H1 (cell line): Measurements from ENCODE around the gene OOSP3. TPM values are rescaled to one million over a fixed set of nuclear protein-coding genes. Genes with fewer than 3 reads are reported as not detected.

Experiments
- CTCF ChIA-PET: fragments of 300-600 bp; sonication (Branson Sonifier 250); formaldehyde crosslinking; loops from one replicate; lab custom pipeline; 2021; ENCODE audit not compliant: partially characterized antibody; lab: Charles Lee
- POLR2A ChIA-PET: fragments of 300-600 bp; sonication (Branson Sonifier 250); formaldehyde crosslinking; loops from one replicate; lab custom pipeline; 2021; ENCODE audit warnings: inconsistent platforms; ENCODE audit not compliant: partially characterized antibody; lab: Charles Lee
- DNase-seq, 2 experiments: peaks; one replicate each; pipeline versions ENCODE4 v3.0.0 to v3.0.0-alpha.2; 2010 to 2022; ENCODE audit warnings: low spot score in 2 of 2, low read depth in 1 of 2, mixed read lengths in 1 of 2
- FAIRE-seq: peaks from 2 replicates; lab custom pipeline; 2011; peaks lifted over from hg19 to GRCh38; lab: Jason Lieb, UNC
- H2AFZ ChIP-seq: 2 replicates; pipeline ENCODE4 v1.8.1; 2012; ENCODE audit warnings: low read length, inconsistent platforms
- H2AK5ac ChIP-seq: 2 replicates; pipeline ENCODE4 v1.6.1; 2013; ENCODE audit warnings: low read depth, low read length
- H2BK120ac ChIP-seq: replicated peaks from 2 replicates; pipeline ENCODE3; 2013; ENCODE audit warnings: low read depth, low read length, inconsistent platforms
- H2BK12ac ChIP-seq: 2 replicates; pipeline ENCODE4 v1.6.1; 2013; ENCODE audit warnings: low read depth, low read length
- H2BK15ac ChIP-seq: 2 replicates; pipeline ENCODE4 v1.6.1; 2013; ENCODE audit warnings: low read length
- H2BK20ac ChIP-seq: 2 replicates; pipeline ENCODE4 v1.6.1; 2013; ENCODE audit warnings: low read length
- H2BK5ac ChIP-seq: 2 replicates; pipeline ENCODE4 v1.6.1; 2013; ENCODE audit warnings: low read depth, low read length
- H3K14ac ChIP-seq: 2 replicates; pipeline ENCODE4 v1.6.1; 2013; ENCODE audit warnings: inconsistent platforms; ENCODE audit not compliant: insufficient read length
- H3K18ac ChIP-seq: 2 replicates; pipeline ENCODE4 v1.6.1; 2013; ENCODE audit warnings: low read length; ENCODE audit errors: extremely low read depth
- H3K23ac ChIP-seq: 2 replicates; pipeline ENCODE4 v1.6.1; 2013; ENCODE audit warnings: inconsistent platforms; ENCODE audit not compliant: insufficient read length
- H3K23me2 ChIP-seq: 2 replicates; pipeline ENCODE4 v1.6.1; 2013; ENCODE audit warnings: low read depth, low read length
- H3K27ac ChIP-seq: 2 replicates; pipeline ENCODE4 v1.6.1; 2011; ENCODE audit warnings: low read depth, low read length, inconsistent platforms
- H3K27me3 ChIP-seq, 4 experiments: replicated peaks in 1 of 4; 1 replicate in 1 of 4; 2 replicates in 3 of 4; pipeline versions ENCODE4 v1.6.1 to v1.8.1; 2011 to 2013; ENCODE audit warnings: low read length in 3 of 4, mild to moderate bottlenecking in 3 of 4, inconsistent platforms in 2 of 4, mixed read lengths in 2 of 4, moderate library complexity in 1 of 4; ENCODE audit not compliant: control insufficient read depth in 3 of 4, insufficient read depth in 3 of 4; ENCODE audit errors: extremely low read depth in 1 of 4
- H3K36me3 ChIP-seq, 4 experiments: 2 replicates each; pipeline versions ENCODE4 v1.6.1 to v1.8.1; 2011 to 2013; ENCODE audit warnings: mild to moderate bottlenecking in 4 of 4, low read length in 3 of 4, moderate library complexity in 2 of 4, control low read depth in 1 of 4, inconsistent platforms in 1 of 4; ENCODE audit not compliant: insufficient read depth in 4 of 4, control insufficient read depth in 2 of 4
- H3K4ac ChIP-seq: replicated peaks from 2 replicates; pipeline ENCODE3; 2013; ENCODE audit warnings: low read length, low read depth, mixed read lengths, inconsistent platforms; ENCODE audit not compliant: insufficient read length
- H3K4me1 ChIP-seq, 4 experiments: replicated peaks in 1 of 4; 1 replicate in 1 of 4; 2 replicates in 3 of 4; pipeline versions ENCODE4 v1.6.1 to v1.8.1; 2011 to 2013; ENCODE audit warnings: low read length in 3 of 4, inconsistent platforms in 2 of 4, mixed read lengths in 1 of 4; ENCODE audit not compliant: insufficient read depth in 4 of 4, control insufficient read depth in 3 of 4
- H3K4me2 ChIP-seq, 2 experiments: 2 replicates each; pipeline versions ENCODE4 v1.6.1 to v1.8.1; 2011 to 2013; ENCODE audit warnings: low read depth in 2 of 2, low read length in 2 of 2, control low read depth in 1 of 2, inconsistent platforms in 1 of 2, mild to moderate bottlenecking in 1 of 2; ENCODE audit not compliant: insufficient read depth in 1 of 2
- H3K4me3 ChIP-seq, 4 experiments: fragments of 200-600, 300-600 bp in 1 of 4; sonication (generic), shearing (Covaris generic), sonication (Bioruptor Twin) in 1 of 4; 2 replicates each; pipeline versions ENCODE4 v1.5.1 to v1.8.1; 2011 to 2016; ENCODE audit warnings: low read length in 4 of 4, low read depth in 3 of 4, control low read depth in 2 of 4, inconsistent platforms in 2 of 4, mild to moderate bottlenecking in 2 of 4, mixed read lengths in 1 of 4, moderate library complexity in 1 of 4; ENCODE audit not compliant: insufficient read depth in 2 of 4; ENCODE audit errors: extremely low read depth in 1 of 4
- H3K56ac ChIP-seq: replicated peaks from 2 replicates; pipeline ENCODE3; 2013; ENCODE audit warnings: low read depth, mild to moderate bottlenecking, mixed read lengths, low read length, inconsistent platforms; ENCODE audit not compliant: insufficient read length
- H3K79me1 ChIP-seq: 2 replicates; pipeline ENCODE4 v1.6.1; 2013; ENCODE audit warnings: low read depth, low read length, control low read depth
- H3K79me2 ChIP-seq, 2 experiments: 2 replicates each; pipeline versions ENCODE4 v1.6.1 to v1.8.1; 2012 to 2013; ENCODE audit warnings: low read length in 2 of 2, mild to moderate bottlenecking in 2 of 2, inconsistent platforms in 1 of 2; ENCODE audit not compliant: insufficient read depth in 2 of 2, control insufficient read depth in 1 of 2
- H3K9ac ChIP-seq, 4 experiments: replicated peaks in 1 of 4; 1 replicate in 1 of 4; 2 replicates in 3 of 4; pipeline versions ENCODE4 v1.6.1 to v1.8.1; 2011 to 2013; ENCODE audit warnings: low read depth in 3 of 4, low read length in 3 of 4, control low read depth in 2 of 4, mild to moderate bottlenecking in 2 of 4, moderate library complexity in 2 of 4, inconsistent platforms in 1 of 4; ENCODE audit errors: extremely low read depth in 1 of 4
- H3K9me3 ChIP-seq, 2 experiments: 2 replicates each; pipeline versions ENCODE4 v1.6.1 to v1.8.1; 2012 to 2013; ENCODE audit warnings: mild to moderate bottlenecking in 2 of 2, moderate library complexity in 2 of 2, control low read depth in 1 of 2, inconsistent platforms in 1 of 2, low read depth in 1 of 2, low read length in 1 of 2, mixed read lengths in 1 of 2; ENCODE audit not compliant: insufficient read depth in 2 of 2
- H4K20me1 ChIP-seq, 2 experiments: replicated peaks in 1 of 2; 2 replicates each; pipeline versions ENCODE3 to v1.8.1; 2011 to 2013; ENCODE audit warnings: inconsistent platforms in 2 of 2, low read length in 2 of 2, mild to moderate bottlenecking in 1 of 2; ENCODE audit not compliant: insufficient read depth in 2 of 2, control insufficient read depth in 1 of 2
- H4K5ac ChIP-seq: 2 replicates; pipeline ENCODE4 v1.6.1; 2013; ENCODE audit warnings: low read length, low read depth, mixed read lengths, inconsistent platforms; ENCODE audit not compliant: insufficient read length
- H4K8ac ChIP-seq: 2 replicates; pipeline ENCODE4 v1.8.0; 2013; ENCODE audit warnings: mild to moderate bottlenecking, moderate library complexity, low read length, inconsistent platforms; ENCODE audit not compliant: insufficient read depth; ENCODE audit errors: extremely low read depth
- H4K91ac ChIP-seq: replicated peaks from 2 replicates; pipeline ENCODE3; 2013; ENCODE audit warnings: low read length, mixed read lengths, inconsistent platforms; ENCODE audit not compliant: insufficient read length
- ASH2L ChIP-seq: fragments of 200-600, 300-600 bp; sonication (generic); IDR thresholded peaks from one replicate; pipeline ENCODE4 v1.7.1; 2017; ENCODE audit warnings: low read length
- CEBPB ChIP-seq: IDR thresholded peaks from 2 replicates; pipeline ENCODE4 v1.6.1; 2012; ENCODE audit warnings: low read depth, low read length
- CHD2 ChIP-seq: IDR thresholded peaks from 2 replicates; pipeline ENCODE4 v1.6.1; 2012; ENCODE audit warnings: low read length, improper control_type of control experiment
- EGR1 ChIP-seq: IDR thresholded peaks from 2 replicates; pipeline ENCODE4 v1.6.1; 2011; ENCODE audit warnings: low read depth, low read length, borderline replicate concordance
- EP300 ChIP-seq, 2 experiments: IDR thresholded peaks; 1 replicate in 1 of 2; 2 replicates in 1 of 2; pipeline ENCODE4 v1.6.1; 2011 to 2012; ENCODE audit warnings: low read depth in 2 of 2, low read length in 2 of 2, mild to moderate bottlenecking in 2 of 2, borderline replicate concordance in 1 of 2, inconsistent platforms in 1 of 2, moderate library complexity in 1 of 2
- EZH2 ChIP-seq: fragments of 200-600 bp; sonication (generic); IDR thresholded peaks from 2 replicates; pipeline ENCODE4 v1.7.1; 2012; ENCODE audit warnings: low read depth, mild to moderate bottlenecking, moderate library complexity, low read length, inconsistent platforms; ENCODE audit not compliant: severe bottlenecking
- GABPA ChIP-seq: IDR thresholded peaks from 2 replicates; pipeline ENCODE4 v1.6.1; 2011; ENCODE audit warnings: mild to moderate bottlenecking, low read length, moderate library complexity, borderline replicate concordance; ENCODE audit not compliant: insufficient read depth
- GTF2F1 ChIP-seq: IDR thresholded peaks from 2 replicates; pipeline ENCODE4 v1.6.1; 2012; ENCODE audit warnings: low read depth, low read length, improper control_type of control experiment, borderline replicate concordance
- KDM4A ChIP-seq: IDR thresholded peaks from one replicate; pipeline ENCODE4 v1.7.1; 2012; ENCODE audit warnings: low read depth, mild to moderate bottlenecking, moderate library complexity, low read length, inconsistent platforms; ENCODE audit not compliant: severe bottlenecking
- MAFK ChIP-seq: IDR thresholded peaks from 2 replicates; pipeline ENCODE4 v1.6.1; 2012; ENCODE audit warnings: low read depth, mild to moderate bottlenecking, improper control_type of control experiment, low read length
- PHF8 ChIP-seq: fragments of 200-600 bp; sonication (generic); conservative IDR thresholded peaks from 2 replicates; pipeline ENCODE4 v1.7.1; 2012; ENCODE audit warnings: low read depth, mild to moderate bottlenecking, inconsistent platforms, low read length, moderate library complexity
- POU5F1 ChIP-seq: IDR thresholded peaks from 2 replicates; pipeline ENCODE4 v1.6.1; 2011; ENCODE audit warnings: low read depth, mild to moderate bottlenecking, low read length, moderate library complexity
- SAP30 ChIP-seq: fragments of 300-600 bp; sonication (generic); IDR thresholded peaks from 2 replicates; pipeline ENCODE4 v1.7.1; 2012; ENCODE audit warnings: low read length, moderate library complexity, mild to moderate bottlenecking, inconsistent platforms; ENCODE audit not compliant: insufficient read depth, insufficient replicate concordance
- SIN3A ChIP-seq, 2 experiments: IDR thresholded peaks in 1 of 2; conservative IDR thresholded peaks in 1 of 2; 2 replicates each; pipeline ENCODE4 v1.6.1; 2011 to 2012; ENCODE audit warnings: low read length in 2 of 2, improper control_type of control experiment in 1 of 2, low read depth in 1 of 2, mild to moderate bottlenecking in 1 of 2
- polyA plus RNA-seq, 7 experiments: library from polyadenylated mRNA; depleted of rRNA in 3 of 7; stranded (reverse) in 5 of 7; unstranded in 2 of 7; fragments of >200 nt in 5 of 7; fragments of 200-250 nt in 2 of 7; gene quantifications; 1 replicate in 5 of 7; 2 replicates in 1 of 7; 4 replicates in 1 of 7; pipeline versions ENCODE4 v1.2.1 to v1.2.3, GENCODE V29; 2011 to 2013; ENCODE audit warnings: missing spikeins in 2 of 7, mixed read lengths in 2 of 7
- total RNA-seq: library from RNA; stranded (reverse); fragmentation: NEBNext Ultra II Directional; extraction: Animal tissue kit (Norgen Biotek cat#: 25700); gene quantifications from 2 replicates; pipeline ENCODE4 v1.2.1, GENCODE V29; 2021

Gene OOSP3
- total and polyA plus RNA-seq, 2 of the 8 experiments (the other 6 are each of a cell fraction or from before 2014, with no cell fraction given): not detected

DNA sequence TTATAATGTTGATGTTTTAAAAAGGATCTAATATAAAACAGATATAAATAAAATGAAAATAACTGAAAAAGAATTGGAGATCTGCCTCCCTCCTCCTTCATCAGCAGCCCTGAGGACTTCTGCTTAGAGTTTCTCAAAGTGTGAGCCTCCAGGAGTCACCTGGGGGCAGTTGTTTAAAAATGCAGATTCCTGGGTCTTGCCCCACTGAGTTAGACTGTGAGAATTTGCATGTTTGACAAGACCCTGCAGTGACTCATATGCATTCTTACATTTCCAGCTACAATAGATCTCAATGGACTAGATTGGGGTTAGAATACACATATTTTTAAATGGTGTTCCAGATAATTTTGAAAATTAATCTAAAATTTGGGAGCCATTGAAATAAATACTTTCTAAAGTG, 798 bp upstream of the OOSP3 start:
- Histone ChIP-seq H3K9ac (no peak overlapping the region), H2BK15ac (no peak overlapping the region), H4K20me1 (no peaks in the 10 kb centered on the region), H2BK120ac (no peak overlapping the region), H3K4ac (no peak overlapping the region), H2BK12ac (no peak overlapping the region), H2AK5ac (no peak overlapping the region), H3K56ac (no peak overlapping the region), H4K8ac (no peak overlapping the region), H3K23ac (no peak overlapping the region), H2BK5ac (no peak overlapping the region), H2AFZ (no peak overlapping the region), H4K5ac (no peak overlapping the region), H2BK20ac (no peak overlapping the region), H3K27ac (no peak overlapping the region), H3K27me3 (no peaks in the 10 kb centered on the region), H3K4me2 (no peak overlapping the region), H3K36me3 (no peaks in the 10 kb centered on the region), H3K79me1 (no peaks in the 10 kb centered on the region), H3K4me1 (peaks cover 0 to 9% (median under 1%) of the 10 kb centered on the region in 4 experiments; a peak in 1 of 7 replicates), H3K14ac (no peak overlapping the region), H3K4me3 (no peak overlapping the region), H3K18ac (no peak overlapping the region), H3K9me3 (no peaks in the 10 kb centered on the region), H4K91ac (no peak overlapping the region), H3K79me2 (no peaks in the 10 kb centered on the region), H3K23me2 (no peaks in the 10 kb centered on the region; the same call in 1 of the 2 replicates)
- ChIA-PET CTCF (no interaction called here), POLR2A (no interaction called here)
- FAIRE-seq (no peak), DNase-seq (no peak)
- TF ChIP-seq CEBPB (no peak), EP300 (IDR thresholded peaks at IDR 0.05; ENCODE audit: borderline replicate concordance in 1 of 2, low read depth in 2 of 2, low read length in 2 of 2) (no peak), KDM4A (no peak), SIN3A (conservative IDR thresholded peaks at IDR 0.05 in 1 of 2, IDR thresholded peaks at IDR 0.05 in 1 of 2; ENCODE audit: low read depth in 1 of 2, low read length in 2 of 2) (no peak), CHD2 (no peak), EGR1 (no peak), EZH2 (no peak), POU5F1 (no peak), MAFK (no peak), SAP30 (no peak), ASH2L (no peak), GABPA (no peak), PHF8 (no peak), GTF2F1 (no peak)
